Right atrium auricular region (tissue), 2 donors: ENCODE data around the gene DDX10. TPM values are rescaled to one million over a fixed set of nuclear protein-coding genes. Genes with fewer than 3 reads are reported as not detected.

Experiments used
- DNase-seq: peaks from one replicate; pipeline ENCODE4 v3.0.0-alpha.2; 2019; ENCODE audit warnings: low spot score
- H3K27ac ChIP-seq, 2 donors: fragments of 200-600 bp; sonication (generic); 1 replicate in 1 of 2; 2 replicates in 1 of 2; pipeline ENCODE4 v1.5.1; 2016 to 2019
- H3K27me3 ChIP-seq, 2 donors: fragments of 200-600 bp; sonication (generic); one replicate each; pipeline versions ENCODE4 v1.5.1 to v1.6.0; 2017 to 2019
- H3K36me3 ChIP-seq: fragments of 200-600 bp; sonication (generic); one replicate; pipeline ENCODE4 v1.5.1; 2016
- H3K4me1 ChIP-seq, 2 donors: fragments of 200-600 bp; sonication (generic); one replicate each; pipeline versions ENCODE4 v1.5.1 to v1.6.0; 2017 to 2019
- H3K4me3 ChIP-seq, 2 donors: fragments of 200-600 bp; sonication (generic); 1 replicate in 1 of 2; 2 replicates in 1 of 2; pipeline ENCODE4 v1.5.1; 2017 to 2019; ENCODE audit warnings: mild to moderate bottlenecking in 1 of 2, moderate library complexity in 1 of 2
- H3K9me3 ChIP-seq, 2 donors: fragments of 200-600 bp; sonication (generic); one replicate each; pipeline ENCODE4 v1.5.1; 2019
- CTCF ChIP-seq, 2 donors: fragments of 200-600 bp; sonication (generic); IDR thresholded peaks; one replicate each; pipeline ENCODE4 v1.5.1; 2019; ENCODE audit warnings: antibody characterized with exemption in 2 of 2
- total RNA-seq, 2 donors: library from RNA; depleted of rRNA; stranded (reverse); fragments of >200 nt; gene quantifications; one replicate each; pipeline ENCODE4 v1.1.0, GENCODE V29; 2016

Gene DDX10
- total RNA-seq, 2 donors from 2014 or later = 11.8 to 13.1 TPM

- DNase-seq = no peak
- TF ChIP-seq CTCF (IDR thresholded peaks at IDR 0.05) = no peak
- no peaks in the 10 kb centered on the region for H3K27me3 ChIP-seq
- no peak overlapping the region for H3K27ac ChIP-seq
- H3K9me3 ChIP-seq = no peaks in the 10 kb centered on the region
- peaks cover 0 to 9% of the 10 kb centered on the region in 2 donors for H3K4me1 ChIP-seq
- H3K36me3 ChIP-seq = no peaks in the 10 kb centered on the region
- no peak overlapping the region for H3K4me3 ChIP-seq
Observed at GRCh38 chr11:108926841-108927577, 262.1 kb downstream of the DDX10 start.

DNA sequence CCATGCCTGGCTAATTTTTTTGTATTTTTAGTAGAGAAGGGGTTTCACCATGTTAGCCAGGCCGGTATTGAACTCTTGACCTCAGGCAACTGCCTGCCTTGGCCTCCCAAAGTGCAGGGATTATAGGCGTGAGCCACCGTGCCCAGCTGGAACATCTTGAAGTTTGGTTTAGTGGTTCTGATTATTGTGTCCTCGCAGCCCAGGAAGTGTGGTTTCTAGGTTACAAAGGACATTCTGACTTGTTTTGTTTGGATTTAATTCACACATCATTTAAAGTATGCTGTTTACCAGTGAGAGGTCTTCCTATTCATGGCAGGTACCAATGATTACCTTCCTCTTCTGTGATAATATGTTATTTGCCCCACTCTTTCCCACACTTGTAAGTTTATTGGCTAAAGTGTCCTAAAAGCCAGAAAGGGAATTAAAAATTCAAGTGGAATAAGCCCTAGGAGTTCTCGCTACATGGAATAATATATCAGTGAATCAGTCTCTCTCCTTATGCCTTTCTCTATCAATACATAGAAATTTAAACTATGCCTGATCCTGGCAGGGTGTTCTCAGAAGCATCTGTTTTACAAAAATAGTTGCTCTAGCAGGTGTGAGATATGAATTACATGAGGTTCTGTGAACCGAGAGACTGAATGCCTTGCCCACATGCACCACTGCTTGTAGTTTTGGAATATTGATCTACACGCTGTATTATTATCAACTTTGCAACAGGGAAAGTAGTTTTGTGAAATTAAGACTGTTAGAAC is 263.1 kb downstream of the DDX10 start:
- no peak overlapping the region for H3K4me3 ChIP-seq
- H3K4me1 ChIP-seq = peaks cover 0 to 9% of the 10 kb centered on the region in 2 donors
- no peak for DNase-seq
- no peak for TF ChIP-seq CTCF (IDR thresholded peaks at IDR 0.05)
- no peaks in the 10 kb centered on the region for H3K36me3 ChIP-seq
- no peaks in the 10 kb centered on the region for H3K27me3 ChIP-seq
- H3K9me3 ChIP-seq = no peaks in the 10 kb centered on the region
- no peak overlapping the region for H3K27ac ChIP-seq

DNA sequence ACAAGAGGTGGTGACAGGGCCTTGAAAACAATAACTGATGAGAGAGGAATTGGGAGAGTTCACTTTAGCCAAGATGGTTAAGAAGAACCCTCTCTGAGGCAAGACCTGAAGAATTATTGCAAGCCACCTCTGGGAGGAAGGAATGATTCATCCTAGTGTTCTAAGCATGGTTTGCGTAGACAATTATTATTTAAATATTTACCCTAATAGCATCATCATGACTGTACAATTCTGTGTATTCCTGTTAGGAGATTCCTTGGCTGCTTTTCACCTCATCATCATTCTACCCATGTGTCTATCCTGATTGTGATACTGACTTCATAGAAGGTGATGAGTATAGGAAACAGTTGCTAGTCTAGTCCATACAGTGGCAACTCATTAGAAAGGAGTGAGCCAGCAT is 264.4 kb downstream of the DDX10 start:
- no peak for DNase-seq
- Histone ChIP-seq H3K27ac (no peak overlapping the region), H3K36me3 (no peaks in the 10 kb centered on the region), H3K4me3 (no peak overlapping the region), H3K4me1 (peaks cover 0 to 9% of the 10 kb centered on the region in 2 donors), H3K9me3 (no peaks in the 10 kb centered on the region), H3K27me3 (no peaks in the 10 kb centered on the region)
- TF ChIP-seq CTCF (IDR thresholded peaks at IDR 0.05) = no peak

DNA sequence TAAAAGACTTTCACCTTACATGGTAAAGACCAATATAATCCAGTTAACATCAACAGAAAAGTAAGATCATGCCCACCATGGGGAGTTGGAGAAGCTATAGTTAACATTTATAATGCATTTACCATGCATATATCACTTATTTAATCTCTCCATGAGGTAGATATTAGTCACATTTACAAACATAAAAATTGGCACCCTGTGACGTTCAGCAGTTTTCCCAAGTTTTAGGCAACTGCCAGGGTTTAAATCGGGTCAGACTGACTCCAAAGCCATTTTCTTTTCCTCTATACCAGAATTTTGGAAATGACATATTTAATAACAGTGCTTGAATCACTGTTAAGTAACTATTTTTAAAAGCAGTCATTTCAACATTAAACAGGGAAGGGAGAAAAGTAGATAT is 266.3 kb downstream of the DDX10 start:
- Histone ChIP-seq H3K27ac (no peak overlapping the region), H3K36me3 (no peaks in the 10 kb centered on the region), H3K4me3 (no peak overlapping the region), H3K9me3 (no peaks in the 10 kb centered on the region), H3K4me1 (peaks cover 0 to 9% of the 10 kb centered on the region in 2 donors), H3K27me3 (no peaks in the 10 kb centered on the region)
- TF ChIP-seq CTCF (IDR thresholded peaks at IDR 0.05) = no peak
- no peak for DNase-seq

GRCh38 chr11:108933630-108934029 is 268.8 kb downstream of the DDX10 start:
- Histone ChIP-seq H3K36me3 (no peaks in the 10 kb centered on the region), H3K4me1 (no peaks in the 10 kb centered on the region), H3K27ac (no peak overlapping the region), H3K27me3 (no peaks in the 10 kb centered on the region), H3K9me3 (no peaks in the 10 kb centered on the region), H3K4me3 (no peak overlapping the region)
- no peak for DNase-seq
- no peak for TF ChIP-seq CTCF (IDR thresholded peaks at IDR 0.05)
